Measurements from ENCODE around the gene NTSR1. TPM values are rescaled to one million over a fixed set of nuclear protein-coding genes. Genes with fewer than 3 reads are reported as not detected.

Gene NTSR1
- total and polyA plus RNA-seq, 4 experiments from 2014 or later: 0.30 to 0.38 TPM; not detected in 2

- no peak overlapping the region for H3K4me3 ChIP-seq (ENCODE audit: low read length in 2 of 2)
- H3K27ac ChIP-seq (ENCODE audit: low read depth, low read length): no peak overlapping the region
- H3K27me3 Mint-ChIP-seq: no peaks in the 10 kb centered on the region
- ChIA-PET POLR2A (ENCODE audit: partially characterized antibody) (no interaction called here), CTCF (ENCODE audit: partially characterized antibody) (interaction anchor here (0.6 to 2.6 kb wide), 7 partner anchors 17 to 207 kb away, joined by 3 to 17 read pairs (median 4); no protein-coding TSS in a partner anchor)
- intact Hi-C loops (cut with micrococcal nuclease): loop anchor here (1.0 to 10.0 kb wide), 2 partner anchors 124 to 337 kb away; partner anchors contain the start of gene BHLHE23
- H3K4me3 Mint-ChIP-seq: no peak overlapping the region
- H3K36me3 Mint-ChIP-seq: no peaks in the 10 kb centered on the region
- H3K9me3 Mint-ChIP-seq: peaks cover 0 to 2% (median 0%) of the 10 kb centered on the region in 8 donors
- no peaks in the 10 kb centered on the region for H3K36me3 ChIP-seq (ENCODE audit: insufficient read depth, low read length)
- DNase-seq: peak in 1 of 5 donors; percentile 20
- no peak overlapping the region for H3K27ac Mint-ChIP-seq
- H3K27me3 ChIP-seq (ENCODE audit: insufficient read depth, low read length): no peaks in the 10 kb centered on the region
- H3K4me1 Mint-ChIP-seq: peaks cover 0 to 3% (median 0%) of the 10 kb centered on the region in 4 donors
- H3K9me3 ChIP-seq (ENCODE audit: control insufficient read depth in 1 of 2, low read length in 2 of 2): no peaks in the 10 kb centered on the region
- H3K4me1 ChIP-seq (ENCODE audit: insufficient read depth, low read length): no peaks in the 10 kb centered on the region
Measured at GRCh38 chr20:62667530-62668440, 40.9 kb upstream of the NTSR1 start.

- Histone ChIP-seq H3K27me3 (ENCODE audit: insufficient read depth, low read length) (no peaks in the 10 kb centered on the region), H3K27ac (ENCODE audit: low read depth, low read length) (no peak overlapping the region), H3K9me3 (ENCODE audit: control insufficient read depth in 1 of 2, low read length in 2 of 2) (no peaks in the 10 kb centered on the region), H3K4me3 (ENCODE audit: low read length in 2 of 2) (no peak overlapping the region), H3K36me3 (ENCODE audit: insufficient read depth, low read length) (no peaks in the 10 kb centered on the region), H3K4me1 (ENCODE audit: insufficient read depth, low read length) (no peaks in the 10 kb centered on the region)
- H3K9me3 Mint-ChIP-seq: peaks cover 0 to 2% (median 0%) of the 10 kb centered on the region in 8 donors
- intact Hi-C loops (cut with micrococcal nuclease): loop anchor here (1.0 to 10.0 kb wide), 2 partner anchors 123 to 336 kb away; partner anchors contain the start of gene BHLHE23
- peaks cover 0 to 3% (median 0%) of the 10 kb centered on the region in 4 donors for H3K4me1 Mint-ChIP-seq
- H3K27ac Mint-ChIP-seq: no peak overlapping the region
- no peaks in the 10 kb centered on the region for H3K36me3 Mint-ChIP-seq
- peak in 4 of 5 donors; percentile 21 to 40 (median 38) for DNase-seq
- H3K27me3 Mint-ChIP-seq: no peaks in the 10 kb centered on the region
- POLR2A ChIA-PET (ENCODE audit: partially characterized antibody): interaction anchor here (0.9 to 1.1 kb wide), 2 partner anchors 125 to 139 kb away, joined by 3 to 6 read pairs; no protein-coding TSS in a partner anchor
- CTCF ChIA-PET (ENCODE audit: partially characterized antibody): interaction anchor here (0.8 to 2.6 kb wide), 7 partner anchors 17 to 140 kb away, joined by 3 to 17 read pairs (median 5); no protein-coding TSS in a partner anchor
- H3K4me3 Mint-ChIP-seq: no peak overlapping the region
Measured at GRCh38 chr20:62668441-62669027, 40.1 kb upstream of the NTSR1 start.

GRCh38 chr20:62669249-62669648 is 39.4 kb upstream of the NTSR1 start:
- CTCF ChIA-PET (ENCODE audit: partially characterized antibody): interaction anchor here (1.4 to 2.2 kb wide), 3 partner anchors 119 to 139 kb away, joined by 4 to 12 read pairs (median 9); no protein-coding TSS in a partner anchor
- H3K9me3 ChIP-seq (ENCODE audit: control insufficient read depth in 1 of 2, low read length in 2 of 2): no peaks in the 10 kb centered on the region
- POLR2A ChIA-PET (ENCODE audit: partially characterized antibody): interaction anchor here (0.9 to 1.1 kb wide), 2 partner anchors 125 to 139 kb away, joined by 3 to 6 read pairs; no protein-coding TSS in a partner anchor
- H3K27ac ChIP-seq (ENCODE audit: low read depth, low read length): no peak overlapping the region
- H3K4me1 Mint-ChIP-seq: peaks cover 0 to 3% (median 0%) of the 10 kb centered on the region in 4 donors
- H3K9me3 Mint-ChIP-seq: peaks cover 0 to 2% (median 0%) of the 10 kb centered on the region in 8 donors
- H3K36me3 Mint-ChIP-seq: no peaks in the 10 kb centered on the region
- H3K27me3 Mint-ChIP-seq: no peaks in the 10 kb centered on the region
- DNase-seq: no peak
- intact Hi-C loops (cut with micrococcal nuclease): loop anchor here (10.0 kb wide), 1 partner anchor 336 kb away; the partner anchor contains the start of gene BHLHE23
- H3K4me3 Mint-ChIP-seq: no peak overlapping the region
- no peaks in the 10 kb centered on the region for H3K36me3 ChIP-seq (ENCODE audit: insufficient read depth, low read length)
- no peak overlapping the region for H3K27ac Mint-ChIP-seq
- H3K4me1 ChIP-seq (ENCODE audit: insufficient read depth, low read length): no peaks in the 10 kb centered on the region
- no peak overlapping the region for H3K4me3 ChIP-seq (ENCODE audit: low read length in 2 of 2)
- no peaks in the 10 kb centered on the region for H3K27me3 ChIP-seq (ENCODE audit: insufficient read depth, low read length)

- no peaks in the 10 kb centered on the region for H3K9me3 ChIP-seq (ENCODE audit: control insufficient read depth in 1 of 2, low read length in 2 of 2)
Measured at GRCh38 chr20:62670156-62670555, 38.5 kb upstream of the NTSR1 start.

DNA sequence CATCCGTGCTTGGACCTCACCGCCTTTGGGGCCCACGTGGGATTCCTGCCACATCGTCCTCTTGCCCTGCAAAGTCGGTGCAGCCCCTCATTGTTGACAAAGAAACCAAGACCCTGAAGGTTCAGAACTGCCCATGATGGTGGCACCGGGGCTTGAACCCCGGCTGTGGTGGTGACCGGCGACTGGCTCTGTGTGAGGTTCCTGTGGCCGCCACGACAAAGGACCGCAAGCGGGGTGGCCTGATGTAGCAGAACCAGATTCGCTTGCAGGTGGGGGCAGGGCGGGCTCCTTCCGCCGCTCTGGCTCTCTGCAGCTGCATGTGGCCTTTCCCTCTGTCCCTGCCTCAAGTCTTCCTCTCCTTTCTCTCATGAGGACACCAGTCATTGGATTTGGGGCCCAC is 37.6 kb upstream of the NTSR1 start:
- no peak for DNase-seq

More at GRCh38 chr20:62670156-62670555, 38.5 kb upstream of the NTSR1 start:
- ChIA-PET CTCF (ENCODE audit: partially characterized antibody) (interaction anchor here (1.4 to 2.2 kb wide), 3 partner anchors 118 to 138 kb away, joined by 4 to 12 read pairs (median 9); no protein-coding TSS in a partner anchor), POLR2A (ENCODE audit: partially characterized antibody) (no interaction called here)
- Histone ChIP-seq H3K27me3 (ENCODE audit: insufficient read depth, low read length) (no peaks in the 10 kb centered on the region), H3K4me3 (ENCODE audit: low read length in 2 of 2) (no peak overlapping the region), H3K27ac (ENCODE audit: low read depth, low read length) (no peak overlapping the region), H3K4me1 (ENCODE audit: insufficient read depth, low read length) (no peaks in the 10 kb centered on the region), H3K36me3 (ENCODE audit: insufficient read depth, low read length) (no peaks in the 10 kb centered on the region)
- no peak for DNase-seq
- Mint-ChIP-seq H3K9me3 (peaks cover 0 to 2% (median 0%) of the 10 kb centered on the region in 8 donors), H3K36me3 (no peaks in the 10 kb centered on the region), H3K27ac (no peak overlapping the region), H3K27me3 (no peaks in the 10 kb centered on the region), H3K4me3 (no peak overlapping the region), H3K4me1 (peaks cover 0 to 3% (median 0%) of the 10 kb centered on the region in 4 donors)
- intact Hi-C loops (cut with micrococcal nuclease): no loop called here

DNA sequence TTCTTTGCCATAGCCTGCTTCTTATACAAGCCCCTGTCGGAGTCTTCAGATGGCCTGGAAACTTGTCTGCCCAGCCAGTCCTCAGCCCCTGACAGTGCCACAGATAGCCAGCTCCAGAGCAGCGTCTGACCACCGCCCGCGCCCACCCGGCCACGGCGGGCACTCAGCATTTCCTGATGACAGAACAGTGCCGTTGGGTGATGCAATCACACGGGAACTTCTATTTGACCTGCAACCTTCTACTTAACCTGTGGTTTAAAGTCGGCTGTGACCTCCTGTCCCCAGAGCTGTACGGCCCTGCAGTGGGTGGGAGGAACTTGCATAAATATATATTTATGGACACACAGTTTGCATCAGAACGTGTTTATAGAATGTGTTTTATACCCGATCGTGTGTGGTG is 36.9 kb upstream of the NTSR1 start:
- CTCF ChIA-PET (ENCODE audit: partially characterized antibody): no interaction called here
- Histone ChIP-seq H3K36me3 (ENCODE audit: insufficient read depth, low read length) (no peaks in the 10 kb centered on the region), H3K27me3 (ENCODE audit: insufficient read depth, low read length) (no peaks in the 10 kb centered on the region), H3K4me1 (ENCODE audit: insufficient read depth, low read length) (no peaks in the 10 kb centered on the region), H3K9me3 (ENCODE audit: control insufficient read depth in 1 of 2, low read length in 2 of 2) (no peaks in the 10 kb centered on the region), H3K4me3 (ENCODE audit: low read length in 2 of 2) (no peak overlapping the region), H3K27ac (ENCODE audit: low read depth, low read length) (no peak overlapping the region)
- intact Hi-C loops (cut with micrococcal nuclease): no loop called here
- POLR2A ChIA-PET (ENCODE audit: partially characterized antibody): no interaction called here
- Mint-ChIP-seq H3K4me3 (no peak overlapping the region), H3K27me3 (no peaks in the 10 kb centered on the region), H3K4me1 (peaks cover 0 to 3% (median 0%) of the 10 kb centered on the region in 4 donors), H3K36me3 (no peaks in the 10 kb centered on the region), H3K9me3 (peaks cover 0 to 2% (median 0%) of the 10 kb centered on the region in 8 donors), H3K27ac (no peak overlapping the region)
- no peak for DNase-seq

More for the DNA sequence above, 37.6 kb upstream of the NTSR1 start:
- no peaks in the 10 kb centered on the region for H3K27me3 ChIP-seq (ENCODE audit: insufficient read depth, low read length)
- H3K9me3 ChIP-seq (ENCODE audit: control insufficient read depth in 1 of 2, low read length in 2 of 2): no peaks in the 10 kb centered on the region
- intact Hi-C loops (cut with micrococcal nuclease): no loop called here
- H3K36me3 ChIP-seq (ENCODE audit: insufficient read depth, low read length): no peaks in the 10 kb centered on the region
- no peaks in the 10 kb centered on the region for H3K27me3 Mint-ChIP-seq
- no peak overlapping the region for H3K4me3 ChIP-seq (ENCODE audit: low read length in 2 of 2)
- no peaks in the 10 kb centered on the region for H3K36me3 Mint-ChIP-seq
- ChIA-PET CTCF (ENCODE audit: partially characterized antibody) (interaction anchor here (2.2 kb wide), 1 partner anchor 121 kb away, joined by 9 read pairs; no protein-coding TSS in a partner anchor), POLR2A (ENCODE audit: partially characterized antibody) (no interaction called here)
- H3K27ac ChIP-seq (ENCODE audit: low read depth, low read length): no peak overlapping the region
- H3K9me3 Mint-ChIP-seq: peaks cover 0 to 2% (median 0%) of the 10 kb centered on the region in 8 donors
- H3K27ac Mint-ChIP-seq: no peak overlapping the region
- H3K4me1 Mint-ChIP-seq: peaks cover 0 to 3% (median 0%) of the 10 kb centered on the region in 4 donors
- no peak overlapping the region for H3K4me3 Mint-ChIP-seq
- H3K4me1 ChIP-seq (ENCODE audit: insufficient read depth, low read length): no peaks in the 10 kb centered on the region
